Activated T-helper 2 cell treated with anti-CD3 and anti-CD28 coated beads, Interferon-gamma antibody, Interleukin-2, Interleukin-4, amounts not matched to agents 10 μg/mL and 5 μg/mL and 100 μg/mL, durations not matched to agents 14 hours and 24 hours and 36 hours (primary cell): ENCODE data around the gene PNPLA2. TPM values are rescaled to one million over a fixed set of nuclear protein-coding genes. Genes with fewer than 3 reads are reported as not detected.

Experiments used
- DNase-seq: peaks from one replicate; pipeline ENCODE4 v3.0.0; 2021; ENCODE audit warnings: low spot score
- H3K27ac Mint-ChIP-seq: one replicate; pipeline ENCODE4 v1.8.0; 2021; ENCODE audit warnings: mixed read lengths
- H3K27me3 Mint-ChIP-seq: one replicate; pipeline ENCODE4 v1.8.0; 2021; ENCODE audit warnings: low read depth, mixed read lengths
- H3K36me3 Mint-ChIP-seq: one replicate; pipeline ENCODE4 v1.8.0; 2021; ENCODE audit warnings: low read depth, mixed read lengths
- H3K4me1 Mint-ChIP-seq: one replicate; pipeline ENCODE4 v1.8.0; 2021; ENCODE audit warnings: low read depth, mixed read lengths
- H3K4me3 Mint-ChIP-seq: one replicate; pipeline ENCODE4 v1.8.0; 2021; ENCODE audit warnings: low read depth, mild to moderate bottlenecking, moderate library complexity, mixed read lengths
- H3K9me3 Mint-ChIP-seq: one replicate; pipeline ENCODE4 v1.8.0; 2021; ENCODE audit warnings: mixed read lengths
- intact Hi-C: fragments of 100-400 bp; cut with micrococcal nuclease; formaldehyde crosslinking; loops from one replicate; pipeline ENCODE4 v1.15.1; 2023
- total RNA-seq: library from RNA; stranded (reverse); gene quantifications from 2 replicates; pipeline ENCODE4 v1.2.3, GENCODE V29; 2022

PNPLA2 gene
- total RNA-seq, 1 donor from 2014 or later: 56.1 TPM

DNA sequence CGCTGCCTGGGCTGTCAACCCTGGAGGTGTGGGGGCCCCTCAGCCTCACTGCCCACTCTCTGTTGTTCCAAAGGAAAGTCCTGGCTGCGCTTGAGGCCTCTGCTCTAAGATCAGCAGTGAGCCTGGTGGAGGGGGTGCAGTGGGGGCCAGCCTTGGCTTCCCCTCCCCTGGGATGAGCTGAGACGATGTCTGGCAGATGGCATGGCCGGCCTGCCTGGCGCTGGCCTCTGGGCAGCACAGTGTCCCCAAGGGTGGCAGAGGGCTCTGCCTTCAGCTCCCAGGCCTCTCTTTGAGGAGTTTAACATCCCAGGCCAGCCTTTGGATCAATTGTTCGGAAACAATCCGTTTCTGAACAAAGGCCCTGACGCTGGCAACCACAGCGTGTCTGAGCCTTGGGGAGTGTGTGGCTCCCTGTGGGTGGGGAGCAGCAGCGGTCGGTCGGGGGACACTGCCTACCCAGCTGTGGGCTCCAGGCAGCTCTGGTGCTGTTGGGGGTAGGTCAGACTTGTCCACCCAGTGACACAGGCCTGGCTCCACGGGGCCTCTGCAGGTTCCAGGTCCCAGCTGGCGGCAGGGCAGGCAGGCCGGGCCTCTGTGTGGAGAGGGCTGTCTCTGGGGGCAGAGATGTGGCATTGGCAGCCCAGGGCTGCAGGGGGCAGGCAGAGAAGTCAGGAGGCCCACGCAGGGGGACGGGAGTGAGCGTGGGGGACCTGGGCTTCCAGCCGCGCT is 36.1 kb downstream of the PNPLA2 start:
- Mint-ChIP-seq H3K27me3 (no peaks in the 10 kb centered on the region), H3K4me1 (no peaks in the 10 kb centered on the region), H3K27ac (no peak overlapping the region), H3K36me3 (no peaks in the 10 kb centered on the region), H3K4me3 (no peak overlapping the region), H3K9me3 (no peaks in the 10 kb centered on the region)
- intact Hi-C loops: no loop called here
- no peak for DNase-seq

DNA sequence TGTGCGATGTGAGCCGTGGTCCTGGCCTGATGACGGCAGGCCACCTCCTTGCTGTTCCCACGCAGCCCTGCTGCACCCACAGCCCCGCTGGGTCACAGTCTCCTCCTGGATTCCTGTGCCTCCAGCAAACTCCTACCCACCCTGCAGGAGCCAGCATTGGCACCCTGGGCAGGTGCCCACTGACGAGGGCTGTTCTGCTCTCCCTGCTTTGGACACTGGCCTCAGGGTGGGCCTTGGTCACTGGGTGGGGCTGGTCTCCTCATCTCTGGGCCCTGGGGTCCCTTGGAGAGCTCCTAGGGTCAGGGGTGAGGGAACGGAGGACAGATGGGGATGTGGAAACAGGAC is 36.6 kb downstream of the PNPLA2 start:
- H3K36me3 Mint-ChIP-seq: no peaks in the 10 kb centered on the region
- intact Hi-C loops: no loop called here
- H3K4me1 Mint-ChIP-seq: no peaks in the 10 kb centered on the region
- DNase-seq: no peak
- H3K27ac Mint-ChIP-seq: no peak overlapping the region
- no peak overlapping the region for H3K4me3 Mint-ChIP-seq
- H3K9me3 Mint-ChIP-seq: no peaks in the 10 kb centered on the region
- H3K27me3 Mint-ChIP-seq: no peaks in the 10 kb centered on the region

DNA sequence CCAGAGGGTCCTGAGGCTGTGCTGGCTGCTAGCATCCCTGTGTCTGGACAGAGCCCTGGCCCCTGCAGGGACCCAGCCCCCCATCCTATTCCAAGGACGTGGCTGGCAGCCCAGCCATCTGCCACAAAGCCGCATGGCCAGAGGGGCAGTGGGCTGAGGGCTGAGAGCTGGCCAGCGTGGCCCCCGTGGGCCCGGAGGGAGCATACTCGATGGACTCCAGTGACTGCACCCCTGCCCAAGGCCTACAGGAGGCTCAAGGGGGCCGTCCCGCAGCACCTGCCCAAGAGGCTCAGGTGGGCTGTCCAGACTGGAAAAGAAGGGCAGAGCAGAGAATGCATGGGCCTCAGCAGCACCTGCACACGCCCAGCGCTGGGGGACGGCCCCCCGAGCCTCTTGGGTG is 37.1 kb downstream of the PNPLA2 start:
- no peaks in the 10 kb centered on the region for H3K4me1 Mint-ChIP-seq
- intact Hi-C loops: no loop called here
- no peak for DNase-seq
- H3K27ac Mint-ChIP-seq: no peak overlapping the region
- no peaks in the 10 kb centered on the region for H3K9me3 Mint-ChIP-seq
- H3K4me3 Mint-ChIP-seq: no peak overlapping the region
- no peaks in the 10 kb centered on the region for H3K36me3 Mint-ChIP-seq
- H3K27me3 Mint-ChIP-seq: no peaks in the 10 kb centered on the region

DNA sequence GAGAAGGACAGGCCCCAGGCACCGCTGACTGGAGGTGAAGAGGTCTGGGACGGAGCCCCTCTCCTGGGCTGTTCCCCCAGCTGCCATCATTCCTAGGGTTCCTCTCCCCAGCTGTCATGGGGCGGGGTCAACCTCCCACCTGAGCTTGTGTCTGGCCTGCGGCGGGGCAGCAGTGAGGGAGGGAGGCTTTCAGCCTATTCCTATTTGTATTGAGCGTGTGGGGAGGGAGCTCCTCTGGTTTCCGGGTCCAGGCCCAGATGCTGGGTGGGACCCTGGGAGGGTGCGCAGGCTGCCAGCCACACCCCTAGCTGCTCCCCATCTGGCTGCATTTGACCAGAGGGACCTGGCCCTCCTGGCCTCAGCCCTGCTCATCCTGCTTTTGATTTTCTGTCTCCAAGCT is 37.7 kb downstream of the PNPLA2 start:
- DNase-seq: no peak
- intact Hi-C loops: no loop called here
- H3K36me3 Mint-ChIP-seq: no peaks in the 10 kb centered on the region
- H3K27ac Mint-ChIP-seq: no peak overlapping the region
- no peaks in the 10 kb centered on the region for H3K27me3 Mint-ChIP-seq
- H3K9me3 Mint-ChIP-seq: no peaks in the 10 kb centered on the region
- no peak overlapping the region for H3K4me3 Mint-ChIP-seq
- H3K4me1 Mint-ChIP-seq: no peaks in the 10 kb centered on the region

DNA sequence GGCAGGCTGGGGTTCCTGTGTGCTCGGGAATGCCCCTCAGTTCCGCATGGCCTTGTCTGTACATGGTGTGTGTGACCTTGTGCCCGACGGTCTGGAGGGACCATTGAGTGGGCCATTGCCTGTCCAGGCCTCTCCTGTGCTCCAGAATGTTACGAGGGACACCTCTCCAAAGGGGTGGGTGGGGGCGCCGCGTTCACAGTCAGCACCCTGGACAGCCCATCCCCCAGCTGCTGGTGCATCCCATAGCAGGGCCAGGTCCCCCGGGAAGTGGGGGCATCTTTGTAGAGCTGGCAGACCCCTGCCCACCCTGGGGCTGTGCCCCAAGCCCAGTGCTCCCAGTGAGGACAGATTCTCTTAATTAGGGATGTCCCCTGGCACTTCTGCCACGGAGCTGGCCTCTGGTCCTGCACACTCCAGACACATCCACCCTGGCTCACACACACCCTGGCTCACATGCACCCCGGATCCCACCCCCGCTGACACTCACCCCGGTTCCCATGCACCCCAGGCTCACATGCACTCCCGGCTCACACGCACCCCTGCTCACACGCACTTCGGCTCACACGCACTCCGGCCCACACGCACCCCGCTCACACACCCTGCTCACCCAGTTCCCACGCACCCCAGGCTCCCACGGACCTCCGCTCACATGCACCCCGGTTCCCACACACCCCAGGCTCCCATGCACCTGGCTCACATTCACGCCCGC is 39.5 kb downstream of the PNPLA2 start:
- Mint-ChIP-seq H3K9me3 (no peaks in the 10 kb centered on the region), H3K4me3 (no peak overlapping the region), H3K36me3 (no peaks in the 10 kb centered on the region), H3K27me3 (no peaks in the 10 kb centered on the region), H3K4me1 (no peaks in the 10 kb centered on the region), H3K27ac (no peak overlapping the region)
- no peak for DNase-seq
- intact Hi-C loops: no loop called here

DNA sequence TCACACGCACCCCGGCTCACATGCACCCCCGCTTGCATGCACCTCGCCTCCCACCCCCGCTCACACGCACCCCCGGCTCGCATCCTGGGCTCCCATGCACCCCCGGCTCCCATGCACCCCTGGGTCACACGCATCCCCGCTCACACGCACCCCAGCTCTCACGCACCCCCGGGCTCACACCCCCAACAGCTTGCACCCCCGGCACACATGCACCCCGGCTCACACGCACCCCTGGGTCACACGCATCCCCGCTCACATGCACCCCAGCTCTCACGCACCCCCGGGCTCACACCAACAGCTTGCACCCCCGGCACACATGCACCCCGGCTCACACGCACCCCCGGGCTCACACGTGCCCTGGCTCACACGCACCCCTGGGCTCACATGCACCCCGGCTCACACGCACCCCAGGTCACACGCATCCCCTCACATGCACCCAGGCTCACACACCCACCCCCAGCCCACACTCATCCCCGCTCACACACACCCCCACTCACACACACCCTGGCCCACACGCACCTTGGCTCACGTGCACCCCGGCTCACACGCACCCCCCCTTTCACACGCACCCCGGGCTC is 40.1 kb downstream of the PNPLA2 start:
- Mint-ChIP-seq H3K4me1 (no peaks in the 10 kb centered on the region), H3K4me3 (no peak overlapping the region), H3K9me3 (no peaks in the 10 kb centered on the region), H3K27me3 (no peaks in the 10 kb centered on the region), H3K27ac (no peak overlapping the region), H3K36me3 (no peaks in the 10 kb centered on the region)
- intact Hi-C loops: no loop called here
- DNase-seq: no peak

DNA sequence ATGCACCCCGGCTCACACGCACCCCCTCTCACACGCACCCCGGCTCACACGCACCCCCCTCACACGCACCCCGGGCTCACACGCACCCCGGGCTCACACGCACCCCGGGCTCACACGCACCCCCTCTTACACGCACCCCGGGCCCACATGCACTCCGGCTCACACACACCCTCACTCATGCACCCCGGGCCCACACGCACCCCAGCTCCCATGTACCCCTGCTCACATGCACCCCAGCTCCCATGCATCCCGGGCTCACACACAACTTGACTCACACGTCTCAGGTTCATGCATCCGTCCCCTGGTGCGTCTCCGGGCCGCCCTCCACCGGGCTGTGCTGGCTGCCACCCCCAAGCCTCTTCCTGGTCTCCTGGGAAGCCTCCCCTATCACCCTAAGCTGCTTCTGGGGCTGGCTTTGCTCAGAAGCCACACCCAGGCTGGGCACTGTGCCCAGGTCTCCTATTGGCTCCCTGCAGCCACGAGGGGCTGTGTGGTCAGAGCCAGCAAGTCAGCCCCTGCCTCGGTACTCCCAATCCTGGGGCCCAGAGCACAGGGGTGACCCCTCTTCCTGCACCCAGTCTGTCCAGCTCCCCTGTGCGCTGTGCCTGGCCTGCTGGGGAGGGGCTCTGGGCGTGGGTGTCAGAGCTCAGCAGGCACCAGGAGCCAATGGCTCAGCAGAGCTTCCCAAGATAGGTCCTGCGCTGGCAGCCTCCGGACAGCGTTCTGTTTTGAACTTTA is 40.8 kb downstream of the PNPLA2 start:
- H3K27ac Mint-ChIP-seq: no peak overlapping the region
- H3K4me1 Mint-ChIP-seq: no peaks in the 10 kb centered on the region
- H3K9me3 Mint-ChIP-seq: no peaks in the 10 kb centered on the region
- H3K36me3 Mint-ChIP-seq: no peaks in the 10 kb centered on the region
- intact Hi-C loops: no loop called here
- no peaks in the 10 kb centered on the region for H3K27me3 Mint-ChIP-seq
- H3K4me3 Mint-ChIP-seq: no peak overlapping the region
- no peak for DNase-seq

DNA sequence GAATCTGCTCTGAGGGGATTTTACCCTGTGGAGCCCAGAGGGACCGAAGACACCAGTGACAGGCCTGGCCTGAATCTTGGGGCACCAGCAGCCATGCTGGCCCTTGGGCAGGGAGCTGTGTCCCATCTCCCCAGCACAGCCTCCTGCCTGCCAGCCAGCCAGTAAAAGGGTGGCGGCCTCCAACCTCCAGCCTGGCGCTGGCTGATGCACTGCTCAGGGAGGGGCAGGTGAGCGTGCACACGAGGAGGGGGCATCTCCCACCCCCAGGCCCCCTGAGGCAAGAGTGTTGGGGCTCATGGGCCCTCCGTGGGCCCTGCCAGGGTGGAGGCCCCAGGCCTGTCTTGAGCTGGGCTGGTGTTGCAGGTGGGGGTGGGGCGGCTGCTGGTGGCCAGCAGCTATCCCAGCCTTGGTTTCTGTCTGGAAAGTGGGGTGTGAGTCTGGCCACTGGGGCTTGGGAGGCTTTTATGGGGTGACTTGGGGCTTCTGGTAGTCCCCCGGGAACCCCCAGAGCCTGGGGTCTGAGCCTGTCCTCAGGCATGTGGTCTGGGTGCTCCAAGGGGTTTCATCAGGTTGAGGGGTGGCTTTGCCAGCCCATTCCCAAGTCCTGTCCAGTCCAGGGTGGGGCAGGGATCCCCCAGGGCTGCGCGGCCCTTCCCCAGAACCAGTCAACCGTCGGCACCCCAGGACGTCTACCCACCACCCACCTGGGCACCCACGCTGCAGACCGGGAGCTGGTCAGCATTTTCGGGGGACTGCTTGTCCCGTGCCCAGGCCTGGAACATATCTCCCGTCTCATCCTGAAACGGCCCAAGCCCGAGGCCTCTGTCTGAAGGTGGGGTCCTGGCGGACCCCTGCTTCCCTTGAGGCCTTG is 41.8 kb downstream of the PNPLA2 start:
- intact Hi-C loops: no loop called here
- Mint-ChIP-seq H3K27me3 (no peaks in the 10 kb centered on the region), H3K36me3 (no peaks in the 10 kb centered on the region), H3K4me1 (no peaks in the 10 kb centered on the region), H3K4me3 (no peak overlapping the region), H3K9me3 (no peaks in the 10 kb centered on the region), H3K27ac (no peak overlapping the region)
- DNase-seq: no peak

DNA sequence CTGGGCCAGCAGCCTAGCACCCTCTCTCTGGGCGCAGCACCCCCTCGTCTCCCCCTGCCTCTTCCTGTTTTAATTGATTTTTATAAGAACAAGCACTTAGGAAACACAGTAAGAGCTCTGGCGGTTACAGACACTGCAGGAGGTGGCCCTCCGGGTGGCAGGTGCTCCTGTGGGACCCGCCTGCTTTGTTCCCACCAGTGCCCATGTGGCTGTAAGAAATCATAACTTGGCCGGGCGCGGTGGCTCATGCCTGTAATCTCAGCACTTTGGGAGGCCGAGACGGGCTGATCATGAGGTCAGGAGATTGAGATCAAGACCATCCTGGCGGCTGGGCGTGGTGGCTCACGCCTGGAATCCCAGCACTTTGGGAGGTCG is 42.4 kb downstream of the PNPLA2 start:
- Mint-ChIP-seq H3K4me1 (no peaks in the 10 kb centered on the region), H3K27ac (no peak overlapping the region), H3K9me3 (no peaks in the 10 kb centered on the region), H3K36me3 (no peaks in the 10 kb centered on the region), H3K27me3 (no peaks in the 10 kb centered on the region), H3K4me3 (no peak overlapping the region)
- intact Hi-C loops: no loop called here
- no peak for DNase-seq

DNA sequence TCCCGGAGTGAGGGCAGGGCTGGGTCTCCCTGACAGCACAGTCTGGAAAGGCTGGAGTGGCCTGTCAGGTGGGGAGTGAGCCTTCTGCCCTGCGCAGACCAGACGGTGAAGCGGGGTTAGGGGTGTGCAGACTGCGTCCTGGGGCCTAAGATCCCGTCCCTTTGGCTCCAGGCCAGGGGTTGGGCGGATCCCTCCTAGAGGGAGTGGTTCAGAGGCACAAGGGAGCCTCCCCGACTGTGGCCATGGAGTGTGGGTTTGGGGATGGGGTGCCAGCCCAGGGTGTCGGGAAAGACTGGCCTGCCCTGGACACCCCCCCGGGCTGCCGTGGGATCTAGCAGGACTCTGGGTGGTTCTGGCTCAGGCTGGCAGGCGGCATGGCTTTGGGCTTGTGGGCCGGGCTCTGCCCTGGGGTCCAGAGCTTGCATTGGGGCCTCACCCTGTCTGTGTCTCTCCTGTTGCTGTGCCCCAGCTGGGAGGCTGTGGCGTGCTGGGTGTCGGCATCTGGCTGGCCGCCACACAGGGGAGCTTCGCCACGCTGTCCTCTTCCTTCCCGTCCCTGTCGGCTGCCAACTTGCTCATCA is 43.5 kb downstream of the PNPLA2 start:
- no peak overlapping the region for H3K27ac Mint-ChIP-seq
- no peaks in the 10 kb centered on the region for H3K9me3 Mint-ChIP-seq
- H3K36me3 Mint-ChIP-seq: no peaks in the 10 kb centered on the region
- H3K4me3 Mint-ChIP-seq: no peak overlapping the region
- intact Hi-C loops: no loop called here
- DNase-seq: no peak
- H3K27me3 Mint-ChIP-seq: no peaks in the 10 kb centered on the region
- H3K4me1 Mint-ChIP-seq: no peaks in the 10 kb centered on the region

DNA sequence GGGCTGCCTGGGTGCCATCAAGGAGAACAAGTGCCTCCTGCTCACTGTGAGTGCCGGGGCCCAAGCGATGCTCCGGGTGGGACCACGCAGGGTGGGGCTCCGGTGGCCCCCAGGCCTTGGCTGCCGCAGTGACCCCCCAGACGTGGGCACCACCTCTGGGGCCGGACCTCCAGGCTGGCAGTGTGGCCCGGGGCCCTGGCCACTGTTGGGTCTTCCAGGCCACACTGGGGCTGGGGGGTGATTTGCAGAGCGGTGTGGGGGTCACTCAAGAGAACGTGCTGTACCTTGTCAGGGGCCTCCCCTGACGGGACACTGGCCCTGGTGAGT is 43.9 kb downstream of the PNPLA2 start:
- Mint-ChIP-seq H3K27me3 (no peaks in the 10 kb centered on the region), H3K4me3 (no peak overlapping the region), H3K4me1 (no peaks in the 10 kb centered on the region), H3K36me3 (no peaks in the 10 kb centered on the region), H3K9me3 (no peaks in the 10 kb centered on the region), H3K27ac (no peak overlapping the region)
- DNase-seq: no peak
- intact Hi-C loops: no loop called here
